GM19468 (cell line): ENCODE measurements around the gene PPM1F.
"Not testable (repeated sequence)": the region's sequence is repeated elsewhere in the genome, so short reads cannot be mapped to it uniquely, and the experiment has no call there.

Experiments
- ATAC-seq: cut with Tn5 transposase; IDR thresholded peaks from one replicate; pipeline ENCODE4 v1.9.1; 2021; ENCODE audit warnings: mild to moderate bottlenecking, moderate library complexity, moderate number of reproducible peaks; ENCODE audit not compliant: unreplicated experiment; ENCODE audit errors: extremely low read depth

Gene PPM1F

GRCh38 chr22:21943571-21944448 is 8.8 kb downstream of the PPM1F start:
- ATAC-seq: no peak

GRCh38 chr22:21942407-21943343 is 10.0 kb downstream of the PPM1F start:
- ATAC-seq: no peak

- ATAC-seq: no peak
Measured at GRCh38 chr22:21941921-21942320, 10.7 kb downstream of the PPM1F start.

GRCh38 chr22:21940521-21940920 is 12.1 kb downstream of the PPM1F start:
- ATAC-seq: no peak

- ATAC-seq: not testable (repeated sequence)
Measured at GRCh38 chr22:21939935-21940334, 12.7 kb downstream of the PPM1F start.

GRCh38 chr22:21939461-21939913 is 13.2 kb downstream of the PPM1F start:
- no peak for ATAC-seq

GRCh38 chr22:21938906-21939305 is 13.7 kb downstream of the PPM1F start:
- no peak for ATAC-seq

- ATAC-seq: peak; percentile 87
Measured at GRCh38 chr22:21938071-21938822, 14.4 kb downstream of the PPM1F start.

GRCh38 chr22:21937821-21938070 is 14.9 kb downstream of the PPM1F start:
- no peak for ATAC-seq

- no peak for ATAC-seq
Measured at GRCh38 chr22:21937041-21937820, 15.4 kb downstream of the PPM1F start.

- ATAC-seq: no peak
Measured at GRCh38 chr22:21936151-21936775, 16.4 kb downstream of the PPM1F start.

GRCh38 chr22:21933910-21934309 is 18.7 kb downstream of the PPM1F start:
- no peak for ATAC-seq

GRCh38 chr22:21933413-21933812 is 19.2 kb downstream of the PPM1F start:
- no peak for ATAC-seq

GRCh38 chr22:21932347-21932746 is 20.3 kb downstream of the PPM1F start:
- ATAC-seq: no peak

GRCh38 chr22:21931056-21931455 is 21.6 kb downstream of the PPM1F start:
- ATAC-seq: no peak

GRCh38 chr22:21929253-21929652 is 23.4 kb downstream of the PPM1F start:
- no peak for ATAC-seq

GRCh38 chr22:21928048-21928447 is 24.6 kb downstream of the PPM1F start:
- no peak for ATAC-seq

- ATAC-seq: no peak
Measured at GRCh38 chr22:21927174-21927823, 25.3 kb downstream of the PPM1F start.

- ATAC-seq: no peak
Measured at GRCh38 chr22:21926728-21927127, 25.9 kb downstream of the PPM1F start.
